Chondrocyte (in vitro differentiated cells): Measurements from ENCODE around the gene FRMD4A. TPM values are rescaled to one million over a fixed set of nuclear protein-coding genes. Genes with fewer than 3 reads are reported as not detected.
"Not testable (repeated sequence)": the region's sequence is repeated elsewhere in the genome, so short reads cannot be mapped to it uniquely, and the experiment has no call there.

Experiments
- DNase-seq: peaks from one replicate; pipeline ENCODE4 v3.0.0; 2021; ENCODE audit warnings: mixed read lengths, low spot score
- H3K27ac Mint-ChIP-seq: one replicate; pipeline ENCODE4 v1.8.0; 2021; ENCODE audit warnings: mild to moderate bottlenecking, moderate library complexity, mixed read lengths; ENCODE audit not compliant: unreplicated experiment
- H3K27me3 Mint-ChIP-seq: 2 replicates; pipeline ENCODE4 v1.8.0; 2021; ENCODE audit warnings: low read depth, mixed read lengths
- H3K36me3 Mint-ChIP-seq: 2 replicates; pipeline ENCODE4 v1.8.0; 2021; ENCODE audit warnings: low read depth, mixed read lengths
- H3K4me1 Mint-ChIP-seq: 2 replicates; pipeline ENCODE4 v1.8.0; 2021; ENCODE audit warnings: low read depth, mild to moderate bottlenecking, mixed read lengths
- H3K4me3 Mint-ChIP-seq: one replicate; pipeline ENCODE4 v1.8.0; 2021; ENCODE audit warnings: mild to moderate bottlenecking, moderate library complexity, mixed read lengths; ENCODE audit not compliant: unreplicated experiment
- H3K9me3 Mint-ChIP-seq: 2 replicates; pipeline ENCODE4 v1.8.0; 2021; ENCODE audit warnings: low read depth, mixed read lengths
- total RNA-seq: library from RNA; stranded (reverse); gene quantifications from 3 replicates; pipeline ENCODE4 v1.2.1, GENCODE V29; 2021
- TF ChIP-seq, protein P1 (sequence below): fragments of 200-600 bp; sonication (generic); IDR thresholded peaks from 2 replicates; pipeline ENCODE4 v1.5.0; 2021; ENCODE audit warnings: antibody characterized with exemption, mild to moderate bottlenecking, moderate library complexity

Gene FRMD4A
- total RNA-seq, 1 donor from 2014 or later: 129 TPM

DNA sequence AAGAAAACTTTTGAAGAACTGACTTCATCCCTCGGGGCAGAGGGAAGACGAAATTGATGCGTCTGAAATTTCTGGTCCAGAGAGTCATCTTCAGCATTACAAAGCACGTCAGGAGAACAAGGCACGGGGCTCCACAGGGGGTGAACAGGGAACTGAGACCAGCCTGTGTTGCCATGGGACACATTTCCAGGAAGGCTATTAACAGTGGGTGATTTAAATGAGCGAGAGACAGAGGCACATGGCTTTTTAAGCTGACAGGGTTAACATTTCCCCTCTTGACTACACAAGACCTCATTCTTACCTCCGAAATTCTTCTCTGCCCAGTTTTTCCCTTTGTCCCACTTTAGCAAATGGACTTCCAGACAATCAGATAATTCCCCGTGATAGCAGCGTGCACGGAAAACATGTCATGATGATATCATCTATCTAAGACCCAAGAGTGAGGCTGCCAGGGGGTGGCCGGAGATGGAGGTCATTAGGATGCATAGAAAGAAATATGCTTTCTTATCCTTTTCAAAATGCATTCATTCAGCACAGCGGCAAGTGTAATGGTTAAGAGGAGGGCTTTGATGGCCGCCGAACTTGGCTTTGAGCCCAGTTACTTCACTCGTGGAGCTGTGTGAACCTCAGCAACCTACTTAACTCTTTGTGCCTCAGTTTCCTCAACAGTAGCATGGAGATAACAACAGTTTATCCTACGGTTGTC, 496.0 kb downstream of the FRMD4A start:
- Mint-ChIP-seq H3K27ac (peak overlapping the region; percentile 79), H3K9me3 (no peaks in the 10 kb centered on the region), H3K36me3 (peaks cover 4% of the 10 kb centered on the region), H3K4me1 (peaks cover 73% of the 10 kb centered on the region), H3K27me3 (no peaks in the 10 kb centered on the region), H3K4me3 (peak overlapping the region; percentile 15)
- TF ChIP-seq, protein P1, sequence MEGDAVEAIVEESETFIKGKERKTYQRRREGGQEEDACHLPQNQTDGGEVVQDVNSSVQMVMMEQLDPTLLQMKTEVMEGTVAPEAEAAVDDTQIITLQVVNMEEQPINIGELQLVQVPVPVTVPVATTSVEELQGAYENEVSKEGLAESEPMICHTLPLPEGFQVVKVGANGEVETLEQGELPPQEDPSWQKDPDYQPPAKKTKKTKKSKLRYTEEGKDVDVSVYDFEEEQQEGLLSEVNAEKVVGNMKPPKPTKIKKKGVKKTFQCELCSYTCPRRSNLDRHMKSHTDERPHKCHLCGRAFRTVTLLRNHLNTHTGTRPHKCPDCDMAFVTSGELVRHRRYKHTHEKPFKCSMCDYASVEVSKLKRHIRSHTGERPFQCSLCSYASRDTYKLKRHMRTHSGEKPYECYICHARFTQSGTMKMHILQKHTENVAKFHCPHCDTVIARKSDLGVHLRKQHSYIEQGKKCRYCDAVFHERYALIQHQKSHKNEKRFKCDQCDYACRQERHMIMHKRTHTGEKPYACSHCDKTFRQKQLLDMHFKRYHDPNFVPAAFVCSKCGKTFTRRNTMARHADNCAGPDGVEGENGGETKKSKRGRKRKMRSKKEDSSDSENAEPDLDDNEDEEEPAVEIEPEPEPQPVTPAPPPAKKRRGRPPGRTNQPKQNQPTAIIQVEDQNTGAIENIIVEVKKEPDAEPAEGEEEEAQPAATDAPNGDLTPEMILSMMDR: no peak
- no peak for DNase-seq

DNA sequence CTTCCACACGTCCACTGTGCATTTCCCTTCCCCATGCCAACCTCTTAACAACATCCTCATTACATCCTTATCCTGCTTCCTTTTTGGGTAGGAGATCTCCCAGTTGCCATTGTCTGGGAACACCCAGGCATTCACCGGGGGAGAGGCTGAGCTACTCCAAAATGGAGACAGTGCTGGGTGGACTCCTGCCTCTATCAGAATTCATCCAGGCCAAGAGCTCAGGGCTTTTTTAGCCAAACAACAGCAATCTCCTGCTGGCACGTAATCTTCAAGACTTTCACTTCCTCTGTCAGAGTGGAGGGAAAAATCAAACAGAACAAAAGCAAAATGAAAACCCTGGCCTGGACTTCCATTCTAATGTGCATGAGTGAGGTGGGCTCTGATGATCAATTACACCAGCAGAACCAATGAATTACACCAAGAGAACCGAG, 499.0 kb downstream of the FRMD4A start:
- TF ChIP-seq, protein P1: no peak
- H3K4me3 Mint-ChIP-seq: no peak overlapping the region
- H3K9me3 Mint-ChIP-seq: no peaks in the 10 kb centered on the region
- peaks cover 45% of the 10 kb centered on the region for H3K4me1 Mint-ChIP-seq
- H3K36me3 Mint-ChIP-seq: peaks cover 8% of the 10 kb centered on the region
- no peak for DNase-seq
- H3K27me3 Mint-ChIP-seq: no peaks in the 10 kb centered on the region
- H3K27ac Mint-ChIP-seq: peak overlapping the region; percentile 84

DNA sequence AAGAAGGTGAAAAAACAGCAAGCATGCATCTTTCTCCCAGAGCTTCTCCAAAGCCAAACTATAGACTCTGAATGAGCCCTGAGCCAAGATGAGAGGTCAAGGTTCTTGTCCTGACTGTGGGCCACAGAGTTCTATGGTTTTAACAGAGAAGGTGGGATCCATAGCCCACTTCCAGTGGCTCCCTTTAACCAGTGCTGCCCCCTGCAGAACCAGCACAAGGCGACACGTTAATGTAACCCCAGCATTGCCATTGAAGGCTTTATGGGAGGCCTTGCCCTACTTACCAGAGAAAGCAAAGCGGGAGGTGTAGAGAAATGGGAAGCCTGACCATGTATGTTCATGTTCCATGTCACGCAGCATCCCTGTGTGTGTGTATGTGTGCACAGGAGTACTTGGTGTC, 500.3 kb downstream of the FRMD4A start:
- no peak for DNase-seq
- Mint-ChIP-seq H3K27ac (no peak overlapping the region), H3K27me3 (no peaks in the 10 kb centered on the region), H3K9me3 (no peaks in the 10 kb centered on the region), H3K36me3 (peaks cover 8% of the 10 kb centered on the region), H3K4me3 (no peak overlapping the region), H3K4me1 (peaks cover 39% of the 10 kb centered on the region)
- TF ChIP-seq, protein P1: peak; percentile 21

DNA sequence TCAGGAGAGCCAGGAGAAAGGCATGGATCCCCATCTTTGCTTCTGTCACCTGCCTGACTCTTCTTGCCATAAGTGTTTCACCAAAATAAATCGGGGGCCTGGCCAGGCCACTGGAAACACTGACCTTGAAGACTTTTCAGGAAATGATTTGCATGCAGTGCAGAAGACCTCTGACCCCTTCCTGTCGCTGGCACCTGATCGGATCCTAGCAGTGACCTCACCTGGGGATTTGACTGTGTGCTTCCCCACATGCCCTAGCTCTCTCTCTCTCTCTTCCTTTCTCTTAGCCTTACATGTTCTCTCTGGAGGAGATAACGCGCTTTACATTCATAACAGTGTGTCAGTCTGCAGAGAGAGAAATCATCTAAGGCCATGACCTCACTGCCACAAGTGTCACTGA, 500.9 kb downstream of the FRMD4A start:
- Mint-ChIP-seq H3K27me3 (no peaks in the 10 kb centered on the region), H3K27ac (no peak overlapping the region), H3K36me3 (peaks cover 8% of the 10 kb centered on the region), H3K4me3 (no peak overlapping the region), H3K4me1 (peaks cover 37% of the 10 kb centered on the region), H3K9me3 (no peaks in the 10 kb centered on the region)
- no peak for DNase-seq
- TF ChIP-seq, protein P1: no peak

DNA sequence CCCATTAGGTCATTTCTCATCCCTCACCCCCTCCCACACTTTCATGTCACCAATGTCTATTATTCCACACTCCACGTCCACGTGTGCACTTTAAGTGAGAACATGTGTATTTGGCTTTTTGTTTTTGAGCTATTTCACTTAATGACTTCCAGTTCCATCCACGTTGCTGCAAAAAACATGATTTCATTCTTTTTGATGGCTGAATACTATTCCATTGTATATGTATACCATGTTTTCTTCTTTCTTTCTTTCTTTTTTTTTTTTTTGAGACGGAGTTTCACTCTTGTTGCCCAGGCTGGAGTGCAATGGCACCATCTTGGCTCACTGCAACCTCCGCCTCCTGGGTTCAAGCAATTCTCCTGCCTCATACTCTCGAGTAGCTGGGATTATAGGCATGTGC, 502.4 kb downstream of the FRMD4A start:
- not testable (repeated sequence) for H3K9me3 Mint-ChIP-seq, DNase-seq, H3K4me3 Mint-ChIP-seq, H3K27ac Mint-ChIP-seq, H3K36me3 Mint-ChIP-seq, H3K27me3 Mint-ChIP-seq
- H3K4me1 Mint-ChIP-seq: peaks cover 32% of the 10 kb centered on the region
